Measurements from ENCODE around the gene MCOLN2. TPM values are rescaled to one million over a fixed set of nuclear protein-coding genes. Genes with fewer than 3 reads are reported as not detected.

MCOLN2 gene
- total RNA-seq, 1 experiment from 2014 or later, result 22.5 TPM

DNA sequence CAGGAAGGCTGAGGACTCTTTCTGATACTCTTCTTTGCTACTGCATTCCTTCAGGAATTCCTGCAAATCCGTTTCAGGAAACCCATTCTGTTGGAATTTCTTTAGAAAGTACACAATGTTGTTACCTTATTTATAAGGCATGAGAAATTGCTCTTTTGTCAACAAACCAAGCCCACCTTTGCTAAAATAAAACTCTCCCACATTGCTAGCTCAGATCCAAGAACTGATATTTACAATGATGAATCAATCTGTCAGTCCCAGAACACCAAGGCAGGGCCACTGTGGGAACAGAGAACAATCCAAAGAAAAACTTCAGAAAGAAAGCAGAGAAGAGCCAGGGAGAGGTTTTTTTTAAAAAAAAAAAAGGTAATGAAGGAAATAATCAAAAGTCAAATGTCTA lies 67.3 kb downstream of the MCOLN2 start:
- H3K27me3 ChIP-seq (ENCODE audit: control insufficient read depth, insufficient read depth, low read length), result no peaks in the 10 kb centered on the region
- H3K36me3 ChIP-seq (ENCODE audit: control insufficient read depth, insufficient read depth, low read length), result no peaks in the 10 kb centered on the region
- no peak overlapping the region for H3K4me3 ChIP-seq (ENCODE audit: low read depth in 2 of 2, low read length in 2 of 2)
- H3K9me3 ChIP-seq (ENCODE audit: control insufficient read depth, insufficient read depth, low read depth, low read length), result no peaks in the 10 kb centered on the region
- ChIA-PET POLR2A (no interaction called here), CTCF (interaction anchor here (0.7 kb wide), 1 partner anchor 180 kb away, joined by 3 read pairs; no protein-coding TSS in a partner anchor)
- no peaks in the 10 kb centered on the region for H3K4me1 ChIP-seq (ENCODE audit: control insufficient read depth, insufficient read depth, low read length)
- in situ Hi-C loops (cut with HindIII; ENCODE audit: low pct_unique_long_range_greater_than_20kb, low sequenced_read_pairs) (no loop called here), intact Hi-C loops (cut with micrococcal nuclease; ENCODE audit: unreplicated experiment) (no loop called here)
- ATAC-seq (no peak), DNase-seq (ENCODE audit: low read depth, low spot score) (no peak)
- no TSS peak for BruUV-seq (replicated peaks)
- no peak overlapping the region for H3K27ac ChIP-seq (ENCODE audit: low read length)
- TF ChIP-seq, protein P1, sequence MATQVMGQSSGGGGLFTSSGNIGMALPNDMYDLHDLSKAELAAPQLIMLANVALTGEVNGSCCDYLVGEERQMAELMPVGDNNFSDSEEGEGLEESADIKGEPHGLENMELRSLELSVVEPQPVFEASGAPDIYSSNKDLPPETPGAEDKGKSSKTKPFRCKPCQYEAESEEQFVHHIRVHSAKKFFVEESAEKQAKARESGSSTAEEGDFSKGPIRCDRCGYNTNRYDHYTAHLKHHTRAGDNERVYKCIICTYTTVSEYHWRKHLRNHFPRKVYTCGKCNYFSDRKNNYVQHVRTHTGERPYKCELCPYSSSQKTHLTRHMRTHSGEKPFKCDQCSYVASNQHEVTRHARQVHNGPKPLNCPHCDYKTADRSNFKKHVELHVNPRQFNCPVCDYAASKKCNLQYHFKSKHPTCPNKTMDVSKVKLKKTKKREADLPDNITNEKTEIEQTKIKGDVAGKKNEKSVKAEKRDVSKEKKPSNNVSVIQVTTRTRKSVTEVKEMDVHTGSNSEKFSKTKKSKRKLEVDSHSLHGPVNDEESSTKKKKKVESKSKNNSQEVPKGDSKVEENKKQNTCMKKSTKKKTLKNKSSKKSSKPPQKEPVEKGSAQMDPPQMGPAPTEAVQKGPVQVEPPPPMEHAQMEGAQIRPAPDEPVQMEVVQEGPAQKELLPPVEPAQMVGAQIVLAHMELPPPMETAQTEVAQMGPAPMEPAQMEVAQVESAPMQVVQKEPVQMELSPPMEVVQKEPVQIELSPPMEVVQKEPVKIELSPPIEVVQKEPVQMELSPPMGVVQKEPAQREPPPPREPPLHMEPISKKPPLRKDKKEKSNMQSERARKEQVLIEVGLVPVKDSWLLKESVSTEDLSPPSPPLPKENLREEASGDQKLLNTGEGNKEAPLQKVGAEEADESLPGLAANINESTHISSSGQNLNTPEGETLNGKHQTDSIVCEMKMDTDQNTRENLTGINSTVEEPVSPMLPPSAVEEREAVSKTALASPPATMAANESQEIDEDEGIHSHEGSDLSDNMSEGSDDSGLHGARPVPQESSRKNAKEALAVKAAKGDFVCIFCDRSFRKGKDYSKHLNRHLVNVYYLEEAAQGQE (IDR thresholded peaks at IDR 0.05; ENCODE audit: insufficient read depth in 1 of 2, low read depth in 2 of 2, low read length in 1 of 2), result no peak
- TF ChIP-seq, protein P2, sequence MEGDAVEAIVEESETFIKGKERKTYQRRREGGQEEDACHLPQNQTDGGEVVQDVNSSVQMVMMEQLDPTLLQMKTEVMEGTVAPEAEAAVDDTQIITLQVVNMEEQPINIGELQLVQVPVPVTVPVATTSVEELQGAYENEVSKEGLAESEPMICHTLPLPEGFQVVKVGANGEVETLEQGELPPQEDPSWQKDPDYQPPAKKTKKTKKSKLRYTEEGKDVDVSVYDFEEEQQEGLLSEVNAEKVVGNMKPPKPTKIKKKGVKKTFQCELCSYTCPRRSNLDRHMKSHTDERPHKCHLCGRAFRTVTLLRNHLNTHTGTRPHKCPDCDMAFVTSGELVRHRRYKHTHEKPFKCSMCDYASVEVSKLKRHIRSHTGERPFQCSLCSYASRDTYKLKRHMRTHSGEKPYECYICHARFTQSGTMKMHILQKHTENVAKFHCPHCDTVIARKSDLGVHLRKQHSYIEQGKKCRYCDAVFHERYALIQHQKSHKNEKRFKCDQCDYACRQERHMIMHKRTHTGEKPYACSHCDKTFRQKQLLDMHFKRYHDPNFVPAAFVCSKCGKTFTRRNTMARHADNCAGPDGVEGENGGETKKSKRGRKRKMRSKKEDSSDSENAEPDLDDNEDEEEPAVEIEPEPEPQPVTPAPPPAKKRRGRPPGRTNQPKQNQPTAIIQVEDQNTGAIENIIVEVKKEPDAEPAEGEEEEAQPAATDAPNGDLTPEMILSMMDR (IDR thresholded peaks at IDR 0.05), result no peak

DNA sequence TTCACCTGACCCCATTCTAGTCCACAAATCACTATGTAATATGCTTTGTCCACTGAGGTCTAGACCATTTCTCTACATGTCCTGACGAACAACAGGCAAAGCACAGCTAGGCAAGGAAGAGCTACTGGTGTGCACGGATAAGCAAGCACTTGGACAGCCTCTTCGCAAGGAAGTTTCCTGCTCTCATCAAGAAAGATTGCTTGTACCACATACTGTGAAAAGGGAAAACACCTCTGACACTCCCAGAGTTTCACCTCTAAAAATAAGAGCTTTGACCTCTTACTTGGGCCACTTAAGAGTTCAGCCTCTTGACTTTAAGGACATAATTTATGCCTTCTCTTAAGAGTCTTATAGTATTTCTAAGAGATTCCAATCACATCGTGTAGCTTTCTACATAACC lies 67.9 kb downstream of the MCOLN2 start:
- CTCF ChIA-PET, result interaction anchor here (0.7 kb wide), 1 partner anchor 180 kb away, joined by 3 read pairs; no protein-coding TSS in a partner anchor

More for the DNA sequence above, 67.9 kb downstream of the MCOLN2 start:
- in situ Hi-C loops (cut with HindIII; ENCODE audit: low pct_unique_long_range_greater_than_20kb, low sequenced_read_pairs), result no loop called here
- Histone ChIP-seq H3K4me3 (ENCODE audit: low read depth in 2 of 2, low read length in 2 of 2) (no peak overlapping the region), H3K27ac (ENCODE audit: low read length) (no peak overlapping the region), H3K4me1 (ENCODE audit: control insufficient read depth, insufficient read depth, low read length) (no peaks in the 10 kb centered on the region), H3K27me3 (ENCODE audit: control insufficient read depth, insufficient read depth, low read length) (no peaks in the 10 kb centered on the region), H3K9me3 (ENCODE audit: control insufficient read depth, insufficient read depth, low read depth, low read length) (no peaks in the 10 kb centered on the region), H3K36me3 (ENCODE audit: control insufficient read depth, insufficient read depth, low read length) (no peaks in the 10 kb centered on the region)
- DNase-seq (ENCODE audit: low read depth, low spot score), result no peak
- POLR2A ChIA-PET, result no interaction called here
- BruUV-seq (replicated peaks), result no TSS peak
- TF ChIP-seq POLR2AphosphoS5 (IDR thresholded peaks at IDR 0.05; ENCODE audit: low read depth, low read length), result no peak
- no peak for TF ChIP-seq SIN3A (IDR thresholded peaks at IDR 0.05; ENCODE audit: borderline replicate concordance, insufficient read depth, low read depth, low read length)
- TF ChIP-seq, protein P1 (IDR thresholded peaks at IDR 0.05; ENCODE audit: insufficient read depth in 1 of 2, low read depth in 2 of 2, low read length in 1 of 2), result no peak
- no peak for TF ChIP-seq TCF7L2 (IDR thresholded peaks at IDR 0.05; ENCODE audit: low read depth, low read length)
- TF ChIP-seq, protein P2 (IDR thresholded peaks at IDR 0.05), result no peak
- intact Hi-C loops (cut with micrococcal nuclease; ENCODE audit: unreplicated experiment), result no loop called here
- ATAC-seq, result no peak
